LNCaP clone FGC (cell line): ENCODE data around the gene ABCA3.

Experiments
- DNase-seq: peaks from one replicate; pipeline ENCODE4 v3.0.0-alpha.2; 2011; ENCODE audit warnings: low read depth
- H3K4me3 ChIP-seq: 2 replicates; pipeline ENCODE4 v1.5.1; 2011; ENCODE audit warnings: mild to moderate bottlenecking, low read depth, low read length, control low read depth
- TF ChIP-seq, protein P1 (sequence below): IDR thresholded peaks from 2 replicates; pipeline ENCODE4 v1.5.1; 2012; ENCODE audit warnings: mild to moderate bottlenecking; ENCODE audit not compliant: control insufficient read depth, insufficient read depth; ENCODE audit errors: extremely low read depth

ABCA3 gene

DNA sequence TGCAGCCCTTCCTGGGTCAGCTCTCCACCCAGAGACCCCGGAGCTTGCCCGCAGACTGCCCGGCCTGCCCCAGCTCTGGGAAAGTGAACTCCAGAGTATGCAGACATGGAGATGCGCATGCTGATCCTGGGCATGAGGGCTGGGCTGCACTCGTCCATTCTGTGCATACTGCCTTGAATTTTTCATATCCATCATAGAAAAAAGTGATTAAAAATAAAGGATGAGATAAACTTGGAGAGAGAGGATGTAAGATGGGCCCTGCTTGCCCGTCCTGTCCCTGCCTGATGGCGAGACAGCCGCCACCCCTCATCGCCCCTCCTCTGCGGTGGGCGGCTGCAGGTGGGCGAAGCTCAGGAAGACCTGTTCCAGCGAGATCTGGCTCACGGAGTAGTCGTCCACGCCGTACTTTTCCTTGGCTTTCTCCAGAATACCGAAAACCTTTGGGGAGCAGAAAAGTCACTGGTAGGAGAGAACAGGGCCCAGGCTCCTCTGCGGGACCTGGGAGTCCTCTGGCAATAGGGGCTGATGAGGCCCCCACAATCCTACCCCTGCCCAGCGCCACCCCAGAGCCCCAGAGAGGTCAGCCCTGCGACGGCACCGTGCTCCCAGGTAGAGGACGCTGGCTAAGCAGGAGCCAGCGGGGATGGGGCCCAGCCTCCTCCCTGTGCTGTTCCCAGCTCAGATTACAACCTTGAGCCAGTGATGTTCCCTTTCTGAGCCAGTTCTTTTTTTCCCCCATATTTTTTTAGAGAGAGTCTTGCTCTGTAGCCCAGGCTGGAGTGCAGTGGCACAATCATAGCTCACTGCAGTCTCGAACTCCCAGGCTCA, 63.9 kb downstream of the ABCA3 start:
- TF ChIP-seq, protein P1, sequence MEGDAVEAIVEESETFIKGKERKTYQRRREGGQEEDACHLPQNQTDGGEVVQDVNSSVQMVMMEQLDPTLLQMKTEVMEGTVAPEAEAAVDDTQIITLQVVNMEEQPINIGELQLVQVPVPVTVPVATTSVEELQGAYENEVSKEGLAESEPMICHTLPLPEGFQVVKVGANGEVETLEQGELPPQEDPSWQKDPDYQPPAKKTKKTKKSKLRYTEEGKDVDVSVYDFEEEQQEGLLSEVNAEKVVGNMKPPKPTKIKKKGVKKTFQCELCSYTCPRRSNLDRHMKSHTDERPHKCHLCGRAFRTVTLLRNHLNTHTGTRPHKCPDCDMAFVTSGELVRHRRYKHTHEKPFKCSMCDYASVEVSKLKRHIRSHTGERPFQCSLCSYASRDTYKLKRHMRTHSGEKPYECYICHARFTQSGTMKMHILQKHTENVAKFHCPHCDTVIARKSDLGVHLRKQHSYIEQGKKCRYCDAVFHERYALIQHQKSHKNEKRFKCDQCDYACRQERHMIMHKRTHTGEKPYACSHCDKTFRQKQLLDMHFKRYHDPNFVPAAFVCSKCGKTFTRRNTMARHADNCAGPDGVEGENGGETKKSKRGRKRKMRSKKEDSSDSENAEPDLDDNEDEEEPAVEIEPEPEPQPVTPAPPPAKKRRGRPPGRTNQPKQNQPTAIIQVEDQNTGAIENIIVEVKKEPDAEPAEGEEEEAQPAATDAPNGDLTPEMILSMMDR, result no peak
- no peak for DNase-seq
- no peak overlapping the region for H3K4me3 ChIP-seq

DNA sequence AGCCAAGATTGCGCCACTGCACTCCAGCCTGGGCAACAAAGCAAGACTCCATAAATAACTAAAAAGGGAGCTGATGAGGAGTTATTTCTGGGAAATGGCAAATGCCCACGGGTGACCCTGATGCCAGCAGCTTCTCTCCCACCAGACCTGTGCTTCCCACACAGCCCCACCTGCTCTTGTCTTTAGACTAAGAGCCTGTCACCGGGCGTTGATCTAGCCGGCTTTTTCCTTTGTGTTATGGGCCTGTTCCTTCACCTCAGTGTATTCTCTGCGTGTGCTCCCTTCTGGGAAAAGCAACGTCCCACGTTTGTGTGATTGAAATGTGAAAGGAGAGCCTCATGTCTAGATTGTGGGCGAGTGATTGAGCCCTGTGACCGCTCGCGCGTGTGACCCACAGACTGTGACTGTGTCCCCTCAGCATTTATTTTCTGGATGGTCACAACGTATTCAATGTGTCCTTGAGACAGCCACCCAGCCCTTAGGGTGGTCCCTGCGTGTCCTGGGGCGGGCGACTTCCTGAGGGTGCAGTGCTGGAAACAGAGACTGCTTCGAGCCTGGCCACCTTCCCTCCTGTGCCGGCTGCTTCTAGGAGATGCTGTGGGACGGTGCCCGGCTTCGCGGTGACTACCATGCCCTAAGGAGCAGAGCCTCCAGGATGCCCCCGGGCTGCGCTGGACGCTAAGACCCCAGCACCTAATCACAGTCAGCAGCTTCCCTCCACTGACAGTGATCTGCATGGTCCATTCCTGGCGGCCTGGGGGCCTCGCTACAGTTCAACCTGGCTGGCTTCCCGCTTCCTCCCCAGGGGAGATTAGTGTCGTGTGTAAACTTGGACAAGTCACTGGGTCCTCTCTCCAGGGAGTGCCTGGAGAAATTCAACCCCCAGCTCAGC, 64.8 kb downstream of the ABCA3 start:
- DNase-seq, result no peak
- no peak overlapping the region for H3K4me3 ChIP-seq
- TF ChIP-seq, protein P1, result no peak

DNA sequence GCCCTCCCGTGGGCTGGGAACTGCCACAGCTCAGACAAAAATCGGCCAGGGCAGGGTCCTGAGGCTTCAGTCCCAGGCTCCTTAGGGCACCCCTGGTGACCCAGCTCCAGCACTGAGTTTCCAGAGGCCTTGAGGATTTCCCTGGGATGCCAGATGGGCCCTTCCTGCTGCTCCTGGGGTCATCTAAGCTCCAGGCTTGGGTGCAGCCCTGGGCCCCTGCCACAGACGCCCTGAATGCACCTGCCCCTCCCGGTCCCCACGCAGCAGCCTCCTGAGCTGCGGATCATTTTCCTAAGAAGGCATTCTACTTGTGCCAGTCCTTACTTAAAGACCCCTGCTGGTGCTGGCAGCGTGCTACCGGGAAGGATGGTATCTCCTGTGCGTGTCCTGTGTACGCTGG, 66.6 kb downstream of the ABCA3 start:
- no peak for DNase-seq
- no peak overlapping the region for H3K4me3 ChIP-seq
- TF ChIP-seq, protein P1, result no peak

DNA sequence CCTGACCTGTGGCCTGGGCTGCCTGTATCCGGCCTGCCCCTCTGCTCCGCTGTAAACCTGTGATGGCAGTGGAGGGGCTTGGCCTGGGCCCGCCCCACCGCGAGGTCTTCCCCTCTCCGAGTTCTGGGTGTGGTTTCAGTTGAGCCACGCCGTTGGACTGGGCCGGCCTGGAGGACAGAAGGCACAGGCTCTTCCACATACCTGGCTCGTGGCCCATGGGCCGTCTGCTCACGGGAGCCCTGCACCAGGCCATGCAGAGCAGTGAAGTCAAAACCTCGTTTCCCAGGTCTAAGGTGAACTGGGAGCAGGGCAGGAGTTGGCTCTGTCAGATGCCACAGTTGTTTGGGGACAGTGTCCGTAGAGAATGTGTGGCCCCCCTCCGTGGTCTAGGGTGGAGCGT, 67.0 kb downstream of the ABCA3 start:
- H3K4me3 ChIP-seq, result no peak overlapping the region
- DNase-seq, result no peak
- TF ChIP-seq, protein P1, result no peak

DNA sequence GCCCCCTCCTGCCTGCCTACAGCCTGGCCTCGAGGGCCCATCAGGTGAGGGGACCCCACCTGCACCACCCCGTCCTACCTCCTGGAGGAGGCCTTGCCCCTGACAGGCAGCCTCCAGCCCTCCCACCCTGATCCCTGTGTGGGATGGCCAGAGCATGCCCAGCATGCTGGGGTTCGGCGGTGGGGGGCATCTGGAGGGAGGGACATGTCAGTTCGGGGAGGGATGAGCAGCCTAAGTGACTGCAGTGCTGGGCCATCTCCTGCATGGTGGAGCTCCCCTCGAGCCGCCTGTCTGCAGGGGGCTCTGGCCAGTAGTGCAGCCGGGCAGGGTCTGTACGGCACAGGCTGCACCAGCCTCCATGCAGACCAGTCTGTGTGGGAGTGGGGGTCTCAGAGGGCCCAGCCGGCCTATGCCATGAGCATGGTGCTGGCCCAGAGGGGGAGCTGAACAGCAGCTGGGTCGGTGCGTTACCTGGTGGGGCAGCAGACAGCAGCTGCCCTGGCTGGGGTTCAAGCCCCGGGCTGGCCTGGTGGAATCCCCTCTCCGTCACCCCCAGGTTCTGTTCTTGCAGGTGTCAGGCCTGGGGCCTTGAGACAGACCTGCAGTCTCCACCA, 68.6 kb downstream of the ABCA3 start:
- no peak overlapping the region for H3K4me3 ChIP-seq
- TF ChIP-seq, protein P1, result no peak
- DNase-seq, result no peak

DNA sequence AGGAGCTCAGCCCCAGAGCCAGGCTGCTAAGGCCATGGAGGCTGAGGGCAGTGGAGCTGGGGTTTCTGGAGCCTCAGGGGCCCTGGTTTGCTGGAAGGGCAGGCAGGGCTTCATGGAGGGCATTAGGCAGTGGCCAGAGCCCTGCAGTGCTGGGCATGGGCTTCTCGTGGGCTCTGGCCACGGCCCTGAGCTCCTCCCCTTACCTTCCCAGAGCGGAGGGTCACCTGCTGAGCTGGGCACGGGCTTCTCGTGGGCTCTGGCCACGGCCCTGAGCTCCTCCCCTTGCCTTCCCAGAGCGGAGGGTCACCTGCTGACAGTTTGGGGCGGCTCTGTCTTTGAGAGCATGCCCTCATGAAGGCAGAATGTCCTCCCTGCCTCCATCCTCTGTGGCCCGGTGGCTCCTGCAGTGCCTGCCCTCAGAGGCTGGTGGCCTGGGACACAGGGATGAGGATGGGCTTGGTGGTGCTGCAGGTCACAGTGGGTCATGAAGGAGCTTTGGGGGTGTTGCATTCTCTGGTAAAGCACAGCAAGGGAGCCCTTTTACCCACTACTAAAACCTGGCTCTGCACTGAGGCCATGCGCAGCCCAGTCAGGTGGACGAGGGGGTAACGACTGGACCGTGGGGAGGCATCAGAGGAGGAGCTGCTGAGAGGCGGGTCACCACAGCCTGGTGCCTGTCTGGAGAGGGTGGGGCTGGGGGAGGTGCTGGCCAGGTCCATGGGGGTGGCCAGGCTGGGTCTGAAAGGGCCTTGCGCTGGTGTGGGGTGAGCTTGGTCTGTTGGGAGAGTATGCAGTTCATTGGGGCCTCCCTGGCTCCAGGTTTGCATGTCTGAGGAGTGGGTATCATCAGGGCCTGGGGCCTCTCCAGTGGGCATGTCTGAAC, 69.7 kb downstream of the ABCA3 start:
- no peak for DNase-seq
- TF ChIP-seq, protein P1, result no peak
- H3K4me3 ChIP-seq, result no peak overlapping the region
